ENCODE measurements around the gene FMN2. TPM values are rescaled to one million over a fixed set of nuclear protein-coding genes. Genes with fewer than 3 reads are reported as not detected.

The FMN2 gene
- total RNA-seq, 1 donor from 2014 or later = 0.52 TPM

GRCh38 chr1:240285540-240285939, 193.9 kb downstream of the FMN2 start:
- H3K4me3 ChIP-seq = no peak overlapping the region
- no peak for TF ChIP-seq CTCF (IDR thresholded peaks at IDR 0.05)
- no peaks in the 10 kb centered on the region for H3K9me3 ChIP-seq
- H3K36me3 ChIP-seq = no peaks in the 10 kb centered on the region
- H3K27me3 ChIP-seq = no peaks in the 10 kb centered on the region
- no peak overlapping the region for H3K27ac ChIP-seq
- no peak for ATAC-seq
- H3K4me1 ChIP-seq = no peaks in the 10 kb centered on the region
- intact Hi-C loops (cut with DNase I) = no loop called here
- DNase-seq = no peak

GRCh38 chr1:240287722-240288121, 196.0 kb downstream of the FMN2 start:
- Histone ChIP-seq H3K9me3 (no peaks in the 10 kb centered on the region), H3K36me3 (no peaks in the 10 kb centered on the region), H3K27ac (no peak overlapping the region), H3K4me1 (no peaks in the 10 kb centered on the region), H3K4me3 (no peak overlapping the region), H3K27me3 (no peaks in the 10 kb centered on the region)
- DNase-seq (no peak), ATAC-seq (no peak)
- intact Hi-C loops (cut with DNase I) = no loop called here
- TF ChIP-seq CTCF (IDR thresholded peaks at IDR 0.05) = no peak

GRCh38 chr1:240293706-240294105, 202.0 kb downstream of the FMN2 start:
- no peaks in the 10 kb centered on the region for H3K4me1 ChIP-seq
- no peak overlapping the region for H3K4me3 ChIP-seq
- intact Hi-C loops (cut with DNase I) = no loop called here
- ATAC-seq (no peak), DNase-seq (no peak)
- no peaks in the 10 kb centered on the region for H3K9me3 ChIP-seq
- H3K27ac ChIP-seq = no peak overlapping the region
- H3K27me3 ChIP-seq = no peaks in the 10 kb centered on the region
- no peaks in the 10 kb centered on the region for H3K36me3 ChIP-seq
- TF ChIP-seq CTCF (IDR thresholded peaks at IDR 0.05) = no peak

GRCh38 chr1:240294566-240294965, 202.9 kb downstream of the FMN2 start:
- TF ChIP-seq CTCF (IDR thresholded peaks at IDR 0.05) = no peak
- Histone ChIP-seq H3K36me3 (no peaks in the 10 kb centered on the region), H3K27ac (no peak overlapping the region), H3K4me3 (no peak overlapping the region), H3K27me3 (no peaks in the 10 kb centered on the region), H3K9me3 (no peaks in the 10 kb centered on the region), H3K4me1 (no peaks in the 10 kb centered on the region)
- intact Hi-C loops (cut with DNase I) = no loop called here
- DNase-seq (no peak), ATAC-seq (no peak)

GRCh38 chr1:240295811-240296210, 204.1 kb downstream of the FMN2 start:
- intact Hi-C loops (cut with DNase I) = no loop called here
- no peak for DNase-seq
- Histone ChIP-seq H3K27me3 (no peaks in the 10 kb centered on the region), H3K36me3 (no peaks in the 10 kb centered on the region), H3K4me1 (no peaks in the 10 kb centered on the region), H3K9me3 (no peaks in the 10 kb centered on the region), H3K4me3 (no peak overlapping the region), H3K27ac (no peak overlapping the region)
- no peak for ATAC-seq
- no peak for TF ChIP-seq CTCF (IDR thresholded peaks at IDR 0.05)

GRCh38 chr1:240304466-240304865, 212.8 kb downstream of the FMN2 start:
- H3K4me3 ChIP-seq = no peak overlapping the region
- H3K27me3 ChIP-seq = no peaks in the 10 kb centered on the region
- H3K27ac ChIP-seq = no peak overlapping the region
- intact Hi-C loops (cut with DNase I) = no loop called here
- no peaks in the 10 kb centered on the region for H3K9me3 ChIP-seq
- TF ChIP-seq CTCF (IDR thresholded peaks at IDR 0.05) = no peak
- DNase-seq (no peak), ATAC-seq (no peak)
- no peaks in the 10 kb centered on the region for H3K36me3 ChIP-seq
- no peaks in the 10 kb centered on the region for H3K4me1 ChIP-seq
